Fibroblast of pulmonary artery (primary cell): ENCODE results near the gene CTNNA2.
"Not testable (repeated sequence)": the region's sequence is repeated elsewhere in the genome, so short reads cannot be mapped to it uniquely, and the experiment has no call there.

Source experiments
- DNase-seq: peaks from one replicate; pipeline ENCODE4 v3.0.0-alpha.2; 2010; ENCODE audit warnings: low read depth
- H3K4me3 ChIP-seq: replicated peaks from 2 replicates; pipeline ENCODE4 v1.5.1; 2011; ENCODE audit warnings: low read depth, mild to moderate bottlenecking, control low read depth, low read length, moderate library complexity
- CTCF ChIP-seq: IDR thresholded peaks from 2 replicates; pipeline ENCODE4 v1.5.1; 2011; ENCODE audit warnings: mild to moderate bottlenecking, control low read depth, low read length, inconsistent platforms; ENCODE audit errors: missing control alignments

CTNNA2 gene

GRCh38 chr2:80135001-80135400 is 622.1 kb downstream of the CTNNA2 start:
- no peak overlapping the region for H3K4me3 ChIP-seq
- no peak for DNase-seq
- no peak for TF ChIP-seq CTCF

GRCh38 chr2:80136338-80136737 is 623.5 kb downstream of the CTNNA2 start:
- no peak for TF ChIP-seq CTCF
- H3K4me3 ChIP-seq, result no peak overlapping the region
- no peak for DNase-seq

GRCh38 chr2:80139001-80139400 is 626.1 kb downstream of the CTNNA2 start:
- no peak for DNase-seq
- no peak for TF ChIP-seq CTCF
- no peak overlapping the region for H3K4me3 ChIP-seq

GRCh38 chr2:80141007-80141726 is 628.3 kb downstream of the CTNNA2 start:
- DNase-seq, result no peak
- H3K4me3 ChIP-seq, result no peak overlapping the region
- TF ChIP-seq CTCF, result no peak

DNA sequence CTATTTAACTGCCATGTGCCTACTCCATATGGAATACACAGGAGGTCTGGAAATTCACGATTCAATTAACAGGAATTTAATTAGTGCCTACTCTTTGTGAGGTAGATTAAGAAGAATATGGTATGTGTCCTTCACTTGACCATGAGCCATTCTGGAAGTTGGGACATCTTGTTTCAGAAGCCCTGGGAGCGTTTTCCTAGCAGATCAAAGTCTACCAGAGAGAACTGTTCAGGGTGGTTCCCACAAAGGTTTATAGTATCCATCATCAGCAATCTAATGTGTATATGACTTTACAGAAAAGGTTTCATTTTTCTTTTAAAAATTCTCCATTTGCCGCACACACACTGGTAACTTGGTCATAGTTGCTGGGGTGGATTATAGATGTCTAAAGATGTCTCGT is 632.6 kb downstream of the CTNNA2 start:
- TF ChIP-seq CTCF, result no peak
- no peak overlapping the region for H3K4me3 ChIP-seq
- no peak for DNase-seq

GRCh38 chr2:80146757-80147156 is 633.9 kb downstream of the CTNNA2 start:
- DNase-seq, H3K4me3 ChIP-seq: not testable (repeated sequence)

GRCh38 chr2:80147690-80148089 is 634.8 kb downstream of the CTNNA2 start:
- no peak for TF ChIP-seq CTCF
- no peak for DNase-seq
- no peak overlapping the region for H3K4me3 ChIP-seq

DNA sequence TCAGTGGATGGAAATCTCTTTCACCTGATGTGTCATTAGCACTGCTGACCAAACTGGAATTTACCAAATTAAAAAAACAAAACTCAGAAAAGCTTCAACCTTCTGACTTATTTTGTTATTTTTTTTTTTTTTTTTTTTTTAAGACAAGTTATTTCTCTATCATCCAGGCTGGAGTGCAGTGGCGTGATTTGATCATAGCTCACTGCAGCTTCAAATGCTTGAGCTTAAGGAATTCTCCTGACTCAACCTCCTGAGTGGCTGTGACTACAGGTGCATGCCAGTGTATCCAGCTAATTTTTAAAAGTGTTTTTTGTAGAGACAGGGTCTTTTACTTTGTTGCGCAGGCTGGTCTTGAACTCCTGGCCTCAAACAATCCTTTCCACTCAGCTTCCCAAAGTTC is 636.1 kb downstream of the CTNNA2 start:
- H3K4me3 ChIP-seq, result no peak overlapping the region
- no peak for DNase-seq
- TF ChIP-seq CTCF, result no peak
